Right atrium auricular region (tissue), 2 donors: Measurements from ENCODE around the gene TCF21. TPM values are rescaled to one million over a fixed set of nuclear protein-coding genes. Genes with fewer than 3 reads are reported as not detected.

Experiments used
- DNase-seq: peaks from one replicate; pipeline ENCODE4 v3.0.0-alpha.2; 2019; ENCODE audit warnings: low spot score
- H3K27ac ChIP-seq, 2 donors: fragments of 200-600 bp; sonication (generic); 1 replicate in 1 of 2; 2 replicates in 1 of 2; pipeline ENCODE4 v1.5.1; 2016 to 2019
- H3K27me3 ChIP-seq, 2 donors: fragments of 200-600 bp; sonication (generic); one replicate each; pipeline versions ENCODE4 v1.5.1 to v1.6.0; 2017 to 2019
- H3K36me3 ChIP-seq: fragments of 200-600 bp; sonication (generic); one replicate; pipeline ENCODE4 v1.5.1; 2016
- H3K4me1 ChIP-seq, 2 donors: fragments of 200-600 bp; sonication (generic); one replicate each; pipeline versions ENCODE4 v1.5.1 to v1.6.0; 2017 to 2019
- H3K4me3 ChIP-seq, 2 donors: fragments of 200-600 bp; sonication (generic); 1 replicate in 1 of 2; 2 replicates in 1 of 2; pipeline ENCODE4 v1.5.1; 2017 to 2019; ENCODE audit warnings: mild to moderate bottlenecking in 1 of 2, moderate library complexity in 1 of 2
- H3K9me3 ChIP-seq, 2 donors: fragments of 200-600 bp; sonication (generic); one replicate each; pipeline ENCODE4 v1.5.1; 2019
- CTCF ChIP-seq, 2 donors: fragments of 200-600 bp; sonication (generic); IDR thresholded peaks; one replicate each; pipeline ENCODE4 v1.5.1; 2019; ENCODE audit warnings: antibody characterized with exemption in 2 of 2
- total RNA-seq, 2 donors: library from RNA; depleted of rRNA; stranded (reverse); fragments of >200 nt; gene quantifications; one replicate each; pipeline ENCODE4 v1.1.0, GENCODE V29; 2016

Gene TCF21
- total RNA-seq, 2 donors from 2014 or later: 7.5 to 16.5 TPM

- DNase-seq: no peak
- TF ChIP-seq CTCF (IDR thresholded peaks at IDR 0.05): no peak
- Histone ChIP-seq H3K36me3 (no peaks in the 10 kb centered on the region), H3K27ac (peak overlapping the region; percentile 81 to 90), H3K4me3 (peak overlapping the region; percentile 53), H3K9me3 (no peaks in the 10 kb centered on the region), H3K4me1 (peaks cover 0 to 39% of the 10 kb centered on the region in 2 donors), H3K27me3 (peaks cover 11 to 48% of the 10 kb centered on the region in 2 donors)
These were observed 1.8 kb downstream of the TCF21 start for GRCh38 chr6:133890711-133891148.

GRCh38 chr6:133891149-133891926 is 2.4 kb downstream of the TCF21 start:
- H3K36me3 ChIP-seq: no peaks in the 10 kb centered on the region
- no peaks in the 10 kb centered on the region for H3K9me3 ChIP-seq
- no peak for DNase-seq
- no peak for TF ChIP-seq CTCF (IDR thresholded peaks at IDR 0.05)
- peaks cover 11 to 53% of the 10 kb centered on the region in 2 donors for H3K27me3 ChIP-seq
- H3K4me1 ChIP-seq: peaks cover 0 to 44% of the 10 kb centered on the region in 2 donors
- H3K4me3 ChIP-seq: peak overlapping the region; percentile 53
- peak overlapping the region; percentile 81 to 90 for H3K27ac ChIP-seq

DNA sequence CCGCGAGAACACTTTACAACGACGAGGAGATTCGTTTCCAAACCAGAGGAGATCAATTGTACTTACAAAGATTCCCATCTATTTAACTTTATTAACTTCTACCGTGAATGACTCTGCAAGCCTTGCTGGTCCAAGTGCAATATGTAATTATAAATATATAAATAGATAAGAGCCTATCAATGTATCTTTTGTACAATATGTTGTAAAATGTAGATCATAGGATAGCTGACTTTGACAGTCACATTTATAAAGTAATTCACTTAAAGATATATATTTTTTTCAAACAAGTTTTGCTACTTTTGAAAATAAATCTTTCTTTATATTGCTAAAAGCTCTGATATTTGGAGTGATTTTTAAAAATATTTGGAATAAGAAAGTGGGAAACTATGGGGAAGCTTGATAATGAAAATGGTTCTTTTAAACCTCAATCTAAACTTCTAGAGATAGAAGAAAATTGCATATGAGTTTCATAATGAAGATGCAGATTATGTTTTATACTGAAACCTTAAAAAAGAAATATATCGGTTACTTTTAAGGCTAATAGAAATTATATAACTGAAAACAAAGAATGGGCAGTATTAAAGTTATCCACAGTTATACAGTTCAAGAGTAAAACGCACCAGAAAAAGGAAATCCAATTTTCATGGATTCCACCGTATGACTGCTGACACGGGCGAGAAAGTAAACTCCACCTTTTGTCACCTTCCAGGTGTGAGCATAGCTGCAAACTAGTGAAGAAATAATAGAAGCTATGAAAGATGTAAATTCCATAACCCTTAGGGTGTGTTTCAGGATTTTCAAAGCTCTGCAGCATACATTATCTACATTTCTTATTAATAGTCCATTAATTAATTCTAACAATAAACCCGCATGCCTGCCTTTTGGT is 3.3 kb downstream of the TCF21 start:
- no peak for DNase-seq
- Histone ChIP-seq H3K4me1 (peaks cover 0 to 44% of the 10 kb centered on the region in 2 donors), H3K36me3 (no peaks in the 10 kb centered on the region), H3K27me3 (peaks cover 11 to 53% of the 10 kb centered on the region in 2 donors), H3K9me3 (no peaks in the 10 kb centered on the region), H3K4me3 (peak overlapping the region; percentile 53), H3K27ac (peak overlapping the region; percentile 81 to 90)
- no peak for TF ChIP-seq CTCF (IDR thresholded peaks at IDR 0.05)

GRCh38 chr6:133892813-133893691 is 4.1 kb downstream of the TCF21 start:
- no peak for TF ChIP-seq CTCF (IDR thresholded peaks at IDR 0.05)
- Histone ChIP-seq H3K27me3 (peaks cover 11 to 53% of the 10 kb centered on the region in 2 donors), H3K27ac (peak overlapping the region; percentile 58 to 81), H3K4me1 (peaks cover 0 to 44% of the 10 kb centered on the region in 2 donors), H3K4me3 (peak overlapping the region; percentile 13 to 53), H3K9me3 (no peaks in the 10 kb centered on the region), H3K36me3 (no peaks in the 10 kb centered on the region)
- no peak for DNase-seq

DNA sequence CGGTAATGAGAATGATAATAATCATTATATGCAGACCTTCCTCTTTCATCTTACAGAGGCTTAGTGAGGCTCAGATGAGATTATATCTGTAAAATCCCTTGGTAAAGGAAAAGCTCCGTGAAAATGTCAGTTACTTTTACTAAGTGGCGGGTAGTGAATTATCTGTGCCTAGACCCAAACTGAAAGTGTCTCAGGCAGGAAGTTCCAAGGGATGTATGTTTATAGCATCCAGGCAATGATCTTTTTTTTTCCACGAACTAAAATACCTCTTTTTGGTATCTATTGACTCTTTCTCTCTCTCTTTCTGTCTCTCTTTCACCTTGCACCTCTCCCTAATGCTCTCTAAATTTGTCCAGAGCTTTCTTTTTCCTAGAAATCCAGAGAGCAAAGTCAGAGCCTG is 5.0 kb downstream of the TCF21 start:
- Histone ChIP-seq H3K4me3 (peak overlapping the region in 1 of 2 donors; percentile 17), H3K9me3 (no peaks in the 10 kb centered on the region), H3K27me3 (peaks cover 11 to 51% of the 10 kb centered on the region in 2 donors), H3K4me1 (peaks cover 0 to 44% of the 10 kb centered on the region in 2 donors), H3K36me3 (no peaks in the 10 kb centered on the region), H3K27ac (peak overlapping the region; percentile 58 to 81)
- DNase-seq: no peak
- no peak for TF ChIP-seq CTCF (IDR thresholded peaks at IDR 0.05)
